H9 (cell line): ENCODE measurements around the gene GRID1. TPM values are rescaled to one million over a fixed set of nuclear protein-coding genes. Genes with fewer than 3 reads are reported as not detected.
A peak's percentile ranks its signal among the peaks of the same experiment; 100 is the strongest.

Experiments
- DNase-seq: peaks from one replicate; pipeline ENCODE4 v3.0.0-alpha.2; 2017
- H2AFZ ChIP-seq: one replicate; pipeline ENCODE4 v1.6.1; 2013; ENCODE audit warnings: mild to moderate bottlenecking, low read length, control low read depth, moderate library complexity
- H2AK5ac ChIP-seq: 2 replicates; pipeline ENCODE4 v1.6.1; 2013; ENCODE audit warnings: low read length, control low read depth, mixed read lengths; ENCODE audit not compliant: insufficient read length
- H2BK120ac ChIP-seq: one replicate; pipeline ENCODE4 v1.6.1; 2013; ENCODE audit warnings: low read depth, mild to moderate bottlenecking, low read length, control low read depth, inconsistent platforms; ENCODE audit not compliant: poor library complexity, severe bottlenecking
- H2BK12ac ChIP-seq: 2 replicates; pipeline ENCODE4 v1.6.1; 2013; ENCODE audit warnings: low read length, control low read depth, mixed read lengths, low read depth; ENCODE audit not compliant: insufficient read length
- H2BK15ac ChIP-seq: 2 replicates; pipeline ENCODE4 v1.6.1; 2013; ENCODE audit warnings: low read depth, low read length, control low read depth
- H2BK20ac ChIP-seq: one replicate; pipeline ENCODE4 v1.6.1; 2013; ENCODE audit warnings: low read depth, mild to moderate bottlenecking, low read length, control low read depth, inconsistent platforms; ENCODE audit not compliant: poor library complexity, severe bottlenecking
- H2BK5ac ChIP-seq: 2 replicates; pipeline ENCODE4 v1.6.1; 2013; ENCODE audit warnings: low read length, control low read depth, mixed read lengths; ENCODE audit not compliant: insufficient read length
- H3K14ac ChIP-seq: 2 replicates; pipeline ENCODE4 v1.6.1; 2013; ENCODE audit warnings: low read length, control low read depth; ENCODE audit not compliant: insufficient read depth
- H3K18ac ChIP-seq: 2 replicates; pipeline ENCODE4 v1.6.1; 2013; ENCODE audit warnings: low read depth, mild to moderate bottlenecking, mixed read lengths, low read length, control low read depth; ENCODE audit not compliant: insufficient read length
- H3K23ac ChIP-seq: 2 replicates; pipeline ENCODE4 v1.6.1; 2013; ENCODE audit warnings: low read length, control low read depth, mixed read lengths, low read depth; ENCODE audit not compliant: insufficient read length
- H3K23me2 ChIP-seq: 2 replicates; pipeline ENCODE4 v1.6.1; 2013; ENCODE audit warnings: low read depth, mild to moderate bottlenecking, mixed read lengths, low read length, control low read depth; ENCODE audit not compliant: insufficient read length, poor library complexity, severe bottlenecking
- H3K27ac ChIP-seq: 2 replicates; pipeline ENCODE4 v1.5.1; 2013; ENCODE audit warnings: low read length, control low read depth, mixed read lengths, low read depth; ENCODE audit not compliant: insufficient read length
- H3K27me3 ChIP-seq: 2 replicates; pipeline ENCODE4 v1.6.1; 2013; ENCODE audit warnings: low read length, control low read depth, inconsistent platforms; ENCODE audit not compliant: insufficient read depth
- H3K4ac ChIP-seq: 2 replicates; pipeline ENCODE4 v1.6.1; 2013; ENCODE audit warnings: low read depth, mild to moderate bottlenecking, control low read depth, inconsistent platforms, low read length, moderate library complexity
- H3K4me1 ChIP-seq: 2 replicates; pipeline ENCODE4 v1.6.1; 2013; ENCODE audit warnings: low read length, control low read depth, inconsistent platforms; ENCODE audit not compliant: insufficient read depth
- H3K4me2 ChIP-seq: 2 replicates; pipeline ENCODE4 v1.6.1; 2013; ENCODE audit warnings: low read length, control low read depth, mixed read lengths; ENCODE audit not compliant: insufficient read length, insufficient read depth
- H3K56ac ChIP-seq: 2 replicates; pipeline ENCODE4 v1.6.1; 2013; ENCODE audit warnings: low read depth, mild to moderate bottlenecking, mixed read lengths, low read length, control low read depth; ENCODE audit not compliant: insufficient read length
- H3K79me1 ChIP-seq: 2 replicates; pipeline ENCODE4 v1.6.1; 2013; ENCODE audit warnings: low read depth, mild to moderate bottlenecking, moderate library complexity, low read length, control low read depth, inconsistent platforms; ENCODE audit not compliant: insufficient read depth, poor library complexity, severe bottlenecking
- H3K79me2 ChIP-seq: 2 replicates; pipeline ENCODE4 v1.6.1; 2013; ENCODE audit warnings: low read length, control low read depth, inconsistent platforms; ENCODE audit not compliant: insufficient read depth
- H3K9ac ChIP-seq: 2 replicates; pipeline ENCODE4 v1.6.1; 2013; ENCODE audit warnings: low read length, control low read depth, mixed read lengths; ENCODE audit not compliant: insufficient read length; ENCODE audit errors: extremely low read depth
- H3K9me3 ChIP-seq: one replicate; pipeline ENCODE4 v1.6.1; 2013; ENCODE audit warnings: low read depth, low read length, inconsistent platforms; ENCODE audit not compliant: control insufficient read depth
- H3T11ph ChIP-seq: one replicate; pipeline ENCODE4 v1.6.1; 2013; ENCODE audit warnings: mild to moderate bottlenecking, low read length, control low read depth, inconsistent platforms
- H4K20me1 ChIP-seq: one replicate; pipeline ENCODE4 v1.6.1; 2013; ENCODE audit not compliant: control insufficient read depth, insufficient read length, insufficient read depth
- H4K5ac ChIP-seq: 2 replicates; pipeline ENCODE4 v1.6.1; 2013; ENCODE audit warnings: low read depth, mild to moderate bottlenecking, mixed read lengths, low read length, control low read depth; ENCODE audit not compliant: insufficient read length
- H4K8ac ChIP-seq: replicated peaks from 2 replicates; pipeline ENCODE4 v1.6.1; 2013; ENCODE audit warnings: low read length, control low read depth, mixed read lengths, low read depth; ENCODE audit not compliant: insufficient read length
- H4K91ac ChIP-seq: 2 replicates; pipeline ENCODE4 v1.6.1; 2013; ENCODE audit warnings: low read depth, mild to moderate bottlenecking, moderate library complexity, mixed read lengths, low read length, control low read depth; ENCODE audit not compliant: insufficient read length
- H3K27ac Mint-ChIP-seq, 3 experiments: 2 replicates in 2 of 3; 3 replicates in 1 of 3; pipeline ENCODE4 v1.8.0; 2020 to 2021; ENCODE audit warnings: mixed read lengths in 3 of 3, mild to moderate bottlenecking in 1 of 3, moderate library complexity in 1 of 3
- H3K27me3 Mint-ChIP-seq: 2 replicates; pipeline ENCODE4 v1.8.0; 2021; ENCODE audit warnings: low read depth, mild to moderate bottlenecking, moderate library complexity, mixed read lengths
- H3K36me3 Mint-ChIP-seq, 3 experiments: 2 replicates in 2 of 3; 3 replicates in 1 of 3; pipeline ENCODE4 v1.8.0; 2020 to 2021; ENCODE audit warnings: low read depth in 3 of 3, mixed read lengths in 3 of 3; ENCODE audit not compliant: insufficient read depth in 1 of 3
- H3K4me1 Mint-ChIP-seq, 2 experiments: 2 replicates each; pipeline ENCODE4 v1.8.0; 2020; ENCODE audit warnings: mixed read lengths in 2 of 2
- H3K4me3 Mint-ChIP-seq, 2 experiments: 2 replicates in 1 of 2; 3 replicates in 1 of 2; pipeline ENCODE4 v1.8.0; 2020 to 2021; ENCODE audit warnings: mild to moderate bottlenecking in 2 of 2, mixed read lengths in 2 of 2, moderate library complexity in 1 of 2
- H3K9me3 Mint-ChIP-seq, 2 experiments: 2 replicates in 1 of 2; 3 replicates in 1 of 2; pipeline ENCODE4 v1.8.0; 2020; ENCODE audit warnings: mild to moderate bottlenecking in 2 of 2, mixed read lengths in 2 of 2, moderate library complexity in 1 of 2
- CTCF ChIP-seq: fragments of 200-600 bp; sonication (generic); conservative IDR thresholded peaks from 3 replicates; pipeline ENCODE4 v1.8.0; 2021; ENCODE audit warnings: antibody characterized with exemption, mild to moderate bottlenecking
- WGBS: extraction: QIAGEN DNeasy Blood & Tissue Kit; methylation state at CpG from one replicate; pipeline ENCODE4 v1.1.7; 2013; ENCODE audit warnings: missing lambda C conversion rate, low lambda C conversion rate, mixed read lengths; ENCODE audit not compliant: insufficient read length; ENCODE audit errors: extremely low coverage; 5-methylcytosine and 5-hydroxymethylcytosine counted together
- total RNA-seq: library from RNA; stranded (reverse); gene quantifications from 2 replicates; pipeline ENCODE4 v1.2.1, GENCODE V29; 2021

GRID1 gene
- total RNA-seq, 1 experiment from 2014 or later = 0.35 TPM

GRCh38 chr10:85613391-85613790 is 753.2 kb downstream of the GRID1 start:
- Mint-ChIP-seq H3K9me3 (no peaks in the 10 kb centered on the region), H3K27ac (no peak overlapping the region), H3K4me1 (0 out of 4 replicates have a peak, but pooled peaks cover 0 to 2% of the 10 kb centered on the region in 2 experiments), H3K27me3 (peaks cover 2% of the 10 kb centered on the region; the same call in 1 of the 2 replicates), H3K36me3 (no peaks in the 10 kb centered on the region), H3K4me3 (no peak overlapping the region)
- Histone ChIP-seq H3K27me3 (no peaks in the 10 kb centered on the region), H3K4me1 (no peaks in the 10 kb centered on the region), H3K56ac (no peak overlapping the region), H3K18ac (no peak overlapping the region), H2AFZ (no peak overlapping the region), H4K91ac (no peak overlapping the region), H3K14ac (no peak overlapping the region), H3K27ac (no peak overlapping the region), H4K5ac (no peak overlapping the region), H3K23ac (no peak overlapping the region), H2BK15ac (no peak overlapping the region), H2BK5ac (no peak overlapping the region), H2AK5ac (no peak overlapping the region), H3K79me2 (no peaks in the 10 kb centered on the region), H4K8ac (no peak overlapping the region), H3K9me3 (no peaks in the 10 kb centered on the region), H3K9ac (no peak overlapping the region), H3K79me1 (no peaks in the 10 kb centered on the region), H2BK12ac (no peak overlapping the region), H2BK20ac (no peak overlapping the region), H4K20me1 (no peaks in the 10 kb centered on the region), H3T11ph (no peak overlapping the region), H3K4me2 (no peak overlapping the region), H3K4ac (no peak overlapping the region), H2BK120ac (no peak overlapping the region), H3K23me2 (no peaks in the 10 kb centered on the region)
- no peak for TF ChIP-seq CTCF
- WGBS = no CpG with 5 or more reads among the region's 10 CpGs
- peak; percentile 17 for DNase-seq
